Transverse colon (tissue), 3 donors: ENCODE measurements around the gene LMLN.

Source experiments
- EP300 ChIP-seq: sonication (generic); formaldehyde crosslinking; IDR thresholded peaks from one replicate; pipeline ENCODE4 v1.6.1; 2017; ENCODE audit warnings: antibody characterized with exemption, low read depth
- POLR2A ChIP-seq: fragments of 450-650 bp; IDR thresholded peaks from one replicate; pipeline ENCODE4 v1.6.1; 2016; ENCODE audit warnings: antibody characterized with exemption, mild to moderate bottlenecking, moderate library complexity
- TF ChIP-seq, protein P1 (sequence below), 5 experiments: fragments of 200-600 bp in 3 of 5; fragments of 450-650 bp in 2 of 5; sonication (generic) in 3 of 5; IDR thresholded peaks; 1 replicate in 2 of 5; 2 replicates in 3 of 5; pipeline ENCODE4 v1.5.1; 2016 to 2017; ENCODE audit warnings: antibody characterized with exemption in 5 of 5, inconsistent platforms in 3 of 5, mild to moderate bottlenecking in 2 of 5, moderate library complexity in 1 of 5

DNA sequence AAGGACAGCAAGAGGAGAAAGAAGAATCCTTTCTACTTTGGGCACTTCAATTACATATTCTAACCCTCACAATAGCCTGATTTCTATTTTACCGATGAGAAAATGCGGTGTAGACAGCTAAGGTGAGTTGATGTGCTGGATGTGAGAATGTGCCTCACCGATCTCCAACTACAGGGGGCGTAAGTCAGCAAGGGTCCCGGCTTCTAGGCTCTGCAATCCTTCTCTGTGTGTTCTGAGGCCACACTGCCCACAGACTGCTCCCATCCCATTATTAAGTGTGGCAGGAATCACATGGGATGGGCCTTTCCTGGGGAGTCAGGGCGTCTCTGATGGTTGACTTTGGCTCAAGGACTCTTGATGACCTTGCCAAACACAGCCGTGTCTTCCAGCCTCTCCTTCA is 33.6 kb upstream of the LMLN start:
- TF ChIP-seq, protein P1, sequence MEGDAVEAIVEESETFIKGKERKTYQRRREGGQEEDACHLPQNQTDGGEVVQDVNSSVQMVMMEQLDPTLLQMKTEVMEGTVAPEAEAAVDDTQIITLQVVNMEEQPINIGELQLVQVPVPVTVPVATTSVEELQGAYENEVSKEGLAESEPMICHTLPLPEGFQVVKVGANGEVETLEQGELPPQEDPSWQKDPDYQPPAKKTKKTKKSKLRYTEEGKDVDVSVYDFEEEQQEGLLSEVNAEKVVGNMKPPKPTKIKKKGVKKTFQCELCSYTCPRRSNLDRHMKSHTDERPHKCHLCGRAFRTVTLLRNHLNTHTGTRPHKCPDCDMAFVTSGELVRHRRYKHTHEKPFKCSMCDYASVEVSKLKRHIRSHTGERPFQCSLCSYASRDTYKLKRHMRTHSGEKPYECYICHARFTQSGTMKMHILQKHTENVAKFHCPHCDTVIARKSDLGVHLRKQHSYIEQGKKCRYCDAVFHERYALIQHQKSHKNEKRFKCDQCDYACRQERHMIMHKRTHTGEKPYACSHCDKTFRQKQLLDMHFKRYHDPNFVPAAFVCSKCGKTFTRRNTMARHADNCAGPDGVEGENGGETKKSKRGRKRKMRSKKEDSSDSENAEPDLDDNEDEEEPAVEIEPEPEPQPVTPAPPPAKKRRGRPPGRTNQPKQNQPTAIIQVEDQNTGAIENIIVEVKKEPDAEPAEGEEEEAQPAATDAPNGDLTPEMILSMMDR (IDR thresholded peaks at IDR 0.05) = no peak
- TF ChIP-seq EP300 (no peak), POLR2A (no peak)
